22Rv1 (cell line): ENCODE data around the gene PWWP2B.

Source experiments
- CTCF ChIP-seq: fragments of 450-650 bp; IDR thresholded peaks from 2 replicates; pipeline ENCODE4 v1.5.1; 2017; ENCODE audit warnings: mild to moderate bottlenecking
- ZFX ChIP-seq: fragments of 450-650 bp; IDR thresholded peaks from 2 replicates; pipeline ENCODE4 v1.6.1; 2017; ENCODE audit warnings: antibody characterized with exemption, borderline replicate concordance

GRCh38 chr10:132349766-132350165, 47.2 kb upstream of the PWWP2B start:
- TF ChIP-seq CTCF = no peak
- no peak for TF ChIP-seq ZFX
